Lower leg skin (tissue), 3 donors: ENCODE measurements around the gene RNH1.

Experiments used
- CTCF ChIP-seq, 3 donors: fragments of 450-650 bp; IDR thresholded peaks; one replicate each; pipeline ENCODE4 v1.5.1; 2016; ENCODE audit warnings: antibody characterized with exemption in 3 of 3, mild to moderate bottlenecking in 3 of 3, moderate library complexity in 2 of 3
- POLR2A ChIP-seq, 2 donors: fragments of 450-650 bp; IDR thresholded peaks; one replicate each; pipeline ENCODE4 v1.6.1; 2016 to 2017; ENCODE audit warnings: antibody characterized with exemption in 2 of 2, mild to moderate bottlenecking in 1 of 2, moderate library complexity in 1 of 2

GRCh38 chr11:445765-446588 is 61.1 kb downstream of the RNH1 start:
- TF ChIP-seq CTCF (IDR thresholded peaks at IDR 0.05) (no peak), POLR2A (IDR thresholded peaks at IDR 0.05) (no peak)
